Lower leg skin (tissue), 4 donors: ENCODE measurements around the gene NOLC1. TPM values are rescaled to one million over a fixed set of nuclear protein-coding genes. Genes with fewer than 3 reads are reported as not detected.

Source experiments
- DNase-seq, 2 donors: peaks; one replicate each; pipeline ENCODE4 v3.0.0-alpha.2; 2019; ENCODE audit warnings: low spot score in 2 of 2
- H3K4me3 ChIP-seq: fragments of 200-600 bp; sonication (generic); 2 replicates; pipeline ENCODE4 v1.5.1; 2017; ENCODE audit warnings: mild to moderate bottlenecking, low read depth; ENCODE audit not compliant: poor library complexity, severe bottlenecking
- POLR2A ChIP-seq, 2 donors: fragments of 450-650 bp; IDR thresholded peaks; one replicate each; pipeline ENCODE4 v1.6.1; 2016 to 2017; ENCODE audit warnings: antibody characterized with exemption in 2 of 2, mild to moderate bottlenecking in 1 of 2, moderate library complexity in 1 of 2
- WGBS, 2 donors: methylation state at CpG; one replicate each; pipeline ENCODE4 v1.1.5; 2018; 5-methylcytosine and 5-hydroxymethylcytosine counted together
- intact Hi-C: fragments of 100-400 bp; cut with DNase I; formaldehyde crosslinking; loops from one replicate; pipeline ENCODE4 v1.15.0; 2023; ENCODE audit warnings: low total_unique reads
- total RNA-seq, 4 donors: library from RNA; depleted of rRNA; stranded (reverse); fragments of >200 nt; gene quantifications; one replicate each; pipeline ENCODE4 v1.1.0, GENCODE V29; 2016
- TF ChIP-seq, protein P1 (sequence below), 3 donors: fragments of 450-650 bp; IDR thresholded peaks; one replicate each; pipeline ENCODE4 v1.5.1; 2016; ENCODE audit warnings: antibody characterized with exemption in 3 of 3, mild to moderate bottlenecking in 3 of 3, moderate library complexity in 2 of 3

The NOLC1 gene
- total RNA-seq, 4 donors from 2014 or later, result 25.7 to 41.9 (median 39.1) TPM

DNA sequence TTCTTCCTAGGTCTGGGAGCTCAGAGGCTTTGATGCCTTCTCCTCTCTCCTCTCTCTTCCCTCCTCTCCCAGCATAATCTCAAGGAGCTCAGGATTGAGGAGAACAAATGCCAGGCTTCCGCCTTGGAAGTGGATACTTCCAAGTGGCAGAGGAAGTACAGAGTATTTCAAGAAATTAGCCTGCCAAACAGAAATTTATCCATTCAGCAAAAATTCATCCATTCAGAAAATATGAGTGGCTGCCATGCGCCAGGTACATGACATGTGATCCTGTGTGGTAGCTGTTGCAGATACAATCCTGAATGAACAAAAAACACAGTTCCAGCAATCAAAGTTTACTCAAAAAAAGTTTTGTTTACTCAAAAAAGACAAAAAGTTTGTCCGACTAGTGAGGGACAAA, 18.4 kb downstream of the NOLC1 start:
- no peak for TF ChIP-seq POLR2A (IDR thresholded peaks at IDR 0.05)
- TF ChIP-seq, protein P1, sequence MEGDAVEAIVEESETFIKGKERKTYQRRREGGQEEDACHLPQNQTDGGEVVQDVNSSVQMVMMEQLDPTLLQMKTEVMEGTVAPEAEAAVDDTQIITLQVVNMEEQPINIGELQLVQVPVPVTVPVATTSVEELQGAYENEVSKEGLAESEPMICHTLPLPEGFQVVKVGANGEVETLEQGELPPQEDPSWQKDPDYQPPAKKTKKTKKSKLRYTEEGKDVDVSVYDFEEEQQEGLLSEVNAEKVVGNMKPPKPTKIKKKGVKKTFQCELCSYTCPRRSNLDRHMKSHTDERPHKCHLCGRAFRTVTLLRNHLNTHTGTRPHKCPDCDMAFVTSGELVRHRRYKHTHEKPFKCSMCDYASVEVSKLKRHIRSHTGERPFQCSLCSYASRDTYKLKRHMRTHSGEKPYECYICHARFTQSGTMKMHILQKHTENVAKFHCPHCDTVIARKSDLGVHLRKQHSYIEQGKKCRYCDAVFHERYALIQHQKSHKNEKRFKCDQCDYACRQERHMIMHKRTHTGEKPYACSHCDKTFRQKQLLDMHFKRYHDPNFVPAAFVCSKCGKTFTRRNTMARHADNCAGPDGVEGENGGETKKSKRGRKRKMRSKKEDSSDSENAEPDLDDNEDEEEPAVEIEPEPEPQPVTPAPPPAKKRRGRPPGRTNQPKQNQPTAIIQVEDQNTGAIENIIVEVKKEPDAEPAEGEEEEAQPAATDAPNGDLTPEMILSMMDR (IDR thresholded peaks at IDR 0.05), result no peak
- DNase-seq, result no peak
- intact Hi-C loops, result loop anchor here (5.0 kb wide), 1 partner anchor 182 kb away; no protein-coding TSS in a partner anchor
- no peak overlapping the region for H3K4me3 ChIP-seq
- WGBS, 2 donors, result 75 to 79% methylated on average over 3 of the region's 3 CpGs

- TF ChIP-seq, protein P1 (IDR thresholded peaks at IDR 0.05), result no peak
- TF ChIP-seq POLR2A (IDR thresholded peaks at IDR 0.05), result no peak
- no peak for DNase-seq
- intact Hi-C loops, result loop anchor here (5.0 kb wide), 1 partner anchor 180 kb away; no protein-coding TSS in a partner anchor
- H3K4me3 ChIP-seq, result no peak overlapping the region
- WGBS, 2 donors, result 88% methylated on average over 8 of the region's 8 CpGs
Observed at GRCh38 chr10:102172288-102172687, 20.1 kb downstream of the NOLC1 start.

- DNase-seq, result no peak
- intact Hi-C loops, result no loop called here
- H3K4me3 ChIP-seq, result no peak overlapping the region
- TF ChIP-seq POLR2A (IDR thresholded peaks at IDR 0.05), result no peak
- TF ChIP-seq, protein P1 (IDR thresholded peaks at IDR 0.05), result no peak
- WGBS, 2 donors, result 52 to 66% methylated on average over 4 of the region's 4 CpGs
Observed at GRCh38 chr10:102175415-102175814, 23.2 kb downstream of the NOLC1 start.

DNA sequence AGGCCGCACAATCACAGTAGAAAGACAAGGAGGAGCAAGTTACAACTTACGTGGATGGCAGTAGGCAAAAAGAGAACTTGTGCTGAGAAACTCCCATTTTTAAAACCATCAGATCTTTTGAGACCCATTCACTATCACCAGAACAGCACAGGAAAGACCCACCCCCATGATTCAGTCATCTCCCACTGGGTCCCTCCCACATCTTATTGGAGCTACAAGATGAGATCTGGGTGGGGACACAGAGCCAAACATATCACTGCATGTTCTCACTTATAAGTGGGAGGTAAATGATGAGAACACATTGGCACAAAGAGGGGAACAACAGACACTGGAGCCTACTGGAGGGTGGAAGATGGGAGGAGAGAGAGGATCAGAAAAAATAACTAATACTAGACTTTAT, 32.4 kb downstream of the NOLC1 start:
- intact Hi-C loops, result no loop called here

GRCh38 chr10:102185272-102185671, 33.1 kb downstream of the NOLC1 start:
- DNase-seq, result peak in 1 of 2 donors; percentile 31
- intact Hi-C loops, result no loop called here
- no peak for TF ChIP-seq POLR2A (IDR thresholded peaks at IDR 0.05)
- TF ChIP-seq, protein P1 (IDR thresholded peaks at IDR 0.05), result no peak
- H3K4me3 ChIP-seq, result no peak overlapping the region
- 73 to 84% methylated on average over 2 of the region's 2 CpGs for WGBS, 2 donors

More for the DNA sequence above, 32.4 kb downstream of the NOLC1 start:
- TF ChIP-seq POLR2A (IDR thresholded peaks at IDR 0.05), result no peak
- TF ChIP-seq, protein P1 (IDR thresholded peaks at IDR 0.05), result no peak
- no peak overlapping the region for H3K4me3 ChIP-seq
- 89 to 90% methylated on average over 2 of the region's 2 CpGs for WGBS, 2 donors
- no peak for DNase-seq
